GM12892 (cell line): Measurements from ENCODE around the gene RHOT1. TPM values are rescaled to one million over a fixed set of nuclear protein-coding genes. Genes with fewer than 3 reads are reported as not detected.
"Not testable (repeated sequence)": the region's sequence is repeated elsewhere in the genome, so short reads cannot be mapped to it uniquely, and the experiment has no call there.

Source experiments
- DNase-seq: peaks from one replicate; pipeline ENCODE4 v3.0.0; 2011; ENCODE audit not compliant: insufficient read length
- FAIRE-seq: peaks from 2 replicates; lab custom pipeline; 2011; peaks lifted over from hg19 to GRCh38; lab: Jason Lieb, UNC
- POLR2A ChIP-seq: IDR thresholded peaks from 2 replicates; pipeline ENCODE4 v1.6.1; 2011; ENCODE audit warnings: low read depth, low read length, control low read depth
- POLR2AphosphoS5 ChIP-seq: IDR thresholded peaks from 2 replicates; pipeline ENCODE4 v1.6.1; 2011; ENCODE audit warnings: low read depth, low read length, control low read depth
- TAF1 ChIP-seq: IDR thresholded peaks from 2 replicates; pipeline ENCODE4 v1.6.1; 2011; ENCODE audit warnings: low read depth, mild to moderate bottlenecking, control low read depth, low read length, borderline replicate concordance
- polyA plus RNA-seq: library from polyadenylated mRNA; unstranded; fragments of >200 nt; gene quantifications from one replicate; pipeline ENCODE4 v1.2.1, GENCODE V29; 2012; ENCODE audit warnings: missing spikeins, inconsistent platforms; ENCODE audit not compliant: missing spikeins

The RHOT1 gene
- 29.7 TPM for polyA plus RNA-seq

GRCh38 chr17:32142038-32142856 is at the start of gene RHOT1:
TSS of gene RHOT1 (plus strand) at chr17:32142502. CDS start at chr17:32142693, 191 bp downstream.
- DNase-seq (peak; percentile 60), FAIRE-seq (peak; percentile 83)
- TF ChIP-seq POLR2A (no peak), POLR2AphosphoS5 (no peak), TAF1 (no peak)

- FAIRE-seq (no peak), DNase-seq (no peak)
- TF ChIP-seq POLR2AphosphoS5 (no peak), POLR2A (no peak), TAF1 (no peak)
Observed at GRCh38 chr17:32099686-32100085, 42.6 kb upstream of the RHOT1 start.

- FAIRE-seq, DNase-seq: not testable (repeated sequence)
Observed at GRCh38 chr17:32100323-32100722, 42.0 kb upstream of the RHOT1 start.

- DNase-seq (no peak), FAIRE-seq (no peak)
Observed at GRCh38 chr17:32100971-32101631, 41.2 kb upstream of the RHOT1 start.

DNA sequence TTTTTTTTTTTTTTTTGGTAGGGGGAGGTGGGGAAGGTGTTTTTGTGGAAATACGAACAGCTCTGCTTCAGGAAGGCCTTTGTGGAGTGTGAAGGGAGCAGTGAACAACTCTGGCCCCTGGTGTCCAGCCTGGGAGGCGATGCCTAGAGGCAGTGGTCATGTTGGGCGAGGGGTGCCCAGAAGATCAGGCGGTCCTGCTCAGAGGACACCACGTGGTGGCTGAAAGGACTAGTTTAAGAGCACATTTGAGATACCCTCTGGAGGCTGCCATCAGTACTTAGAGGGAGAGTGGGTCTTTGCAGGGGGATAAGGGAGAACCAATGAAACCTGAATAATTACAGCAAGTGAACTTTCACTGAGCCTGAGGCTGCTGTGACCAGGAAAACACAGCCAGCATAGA is 40.1 kb upstream of the RHOT1 start:
- DNase-seq (no peak), FAIRE-seq (no peak)
- no peak for TF ChIP-seq POLR2AphosphoS5
- TF ChIP-seq POLR2A = no peak
- TF ChIP-seq TAF1 = no peak

More at GRCh38 chr17:32100971-32101631, 41.2 kb upstream of the RHOT1 start:
- TF ChIP-seq TAF1 (no peak), POLR2AphosphoS5 (no peak), POLR2A (no peak)

DNA sequence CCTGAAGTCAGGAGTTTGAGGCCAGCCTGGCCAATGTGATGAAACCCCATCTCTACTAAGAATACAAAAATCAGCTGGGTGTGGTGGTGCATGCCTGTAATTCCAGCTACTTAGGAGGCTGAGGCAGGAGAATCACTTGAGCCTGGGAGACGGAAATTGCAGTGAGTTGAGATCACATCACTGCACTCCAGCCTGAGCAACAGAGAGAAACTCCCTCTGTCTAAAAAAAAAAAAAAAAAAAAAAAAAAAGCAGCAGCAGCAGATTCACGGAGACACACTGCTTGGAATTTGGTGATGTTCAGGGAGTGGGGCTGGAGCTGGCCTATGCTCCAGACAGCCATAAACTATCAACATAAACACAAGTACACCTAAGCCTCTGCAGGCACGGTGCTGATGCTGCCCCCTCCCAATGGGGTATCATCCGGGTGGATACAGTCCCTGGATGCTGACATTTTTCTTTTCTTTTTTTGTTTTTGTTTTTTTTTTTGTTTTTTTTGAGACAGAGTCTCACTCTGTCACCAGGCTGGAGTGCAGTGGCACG is 39.6 kb upstream of the RHOT1 start:
- no peak for DNase-seq
- TF ChIP-seq TAF1 = no peak
- TF ChIP-seq POLR2A = no peak
- TF ChIP-seq POLR2AphosphoS5 = no peak
- FAIRE-seq = no peak

- no peak for TF ChIP-seq POLR2AphosphoS5
- TF ChIP-seq TAF1 = no peak
- TF ChIP-seq POLR2A = no peak
- FAIRE-seq = no peak
- DNase-seq = no peak
Observed at GRCh38 chr17:32103476-32104113, 38.7 kb upstream of the RHOT1 start.

- TF ChIP-seq POLR2A (no peak), POLR2AphosphoS5 (no peak), TAF1 (no peak)
- DNase-seq (no peak), FAIRE-seq (no peak)
Observed at GRCh38 chr17:32104158-32104557, 38.1 kb upstream of the RHOT1 start.

DNA sequence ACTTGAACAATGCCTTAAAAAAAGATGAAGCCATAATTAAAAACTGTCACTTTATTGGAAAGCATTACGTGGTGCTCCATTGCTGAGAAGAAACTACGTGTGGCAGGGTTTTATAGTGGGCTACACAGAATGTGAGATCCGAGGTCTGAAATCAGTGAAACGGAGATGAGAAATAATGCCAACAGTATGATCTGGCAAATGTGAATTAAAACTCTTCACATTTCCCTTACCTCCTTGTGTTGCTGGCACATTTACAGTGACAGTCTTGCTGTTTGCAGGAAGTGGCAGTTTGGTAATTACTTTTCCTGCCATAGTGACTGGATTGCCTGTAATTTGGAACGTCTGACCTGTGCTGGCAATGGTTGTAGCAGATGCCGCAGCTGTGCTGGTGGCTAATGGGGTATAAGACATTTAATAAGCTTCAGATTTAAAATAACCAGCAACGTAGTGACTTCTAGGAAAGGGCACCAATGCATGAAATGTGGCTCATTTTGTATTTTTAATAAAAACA is 35.8 kb upstream of the RHOT1 start:
- not testable (repeated sequence) for DNase-seq
- peak; percentile 72 for FAIRE-seq

DNA sequence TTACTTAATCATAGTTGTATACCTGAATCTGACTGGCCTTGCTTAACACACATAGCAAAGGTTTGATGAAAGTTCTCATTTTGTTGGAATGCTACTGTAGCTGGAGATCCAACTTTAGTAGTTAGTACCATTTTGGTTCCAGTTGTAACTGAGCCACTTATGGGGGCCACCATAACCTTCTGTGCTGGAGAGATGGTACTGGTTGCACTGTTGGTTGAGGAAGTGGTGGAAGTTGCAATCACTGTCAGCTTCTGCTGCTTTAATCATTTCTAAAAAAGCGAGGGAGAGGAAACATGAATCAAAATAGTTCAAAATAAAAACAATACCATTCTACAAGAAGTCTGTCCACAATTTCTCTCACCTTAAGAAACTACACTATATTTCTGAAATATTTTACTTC is 35.1 kb upstream of the RHOT1 start:
- DNase-seq, FAIRE-seq: not testable (repeated sequence)

DNA sequence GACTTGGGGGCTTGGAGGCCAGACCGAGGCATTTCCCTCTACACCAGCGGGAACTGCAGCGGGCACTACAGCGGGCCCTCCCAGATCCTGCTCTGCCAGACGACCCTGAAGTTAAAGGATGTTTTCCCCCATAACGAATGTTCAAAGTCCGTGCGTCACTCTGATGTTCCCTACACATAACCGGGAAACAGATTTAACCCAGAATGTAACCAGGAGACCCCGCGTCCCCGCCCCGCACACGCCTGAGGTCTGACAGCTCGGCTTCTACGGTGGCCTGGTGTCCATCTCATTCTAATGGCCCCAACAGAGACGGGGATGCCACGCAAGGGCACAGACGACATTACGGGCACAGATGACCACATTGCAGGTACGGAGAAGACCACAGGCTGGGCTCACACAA is 31.7 kb upstream of the RHOT1 start:
- TF ChIP-seq POLR2AphosphoS5 (no peak), POLR2A (no peak), TAF1 (no peak)
- DNase-seq (no peak), FAIRE-seq (no peak)

- DNase-seq (no peak), FAIRE-seq (no peak)
- TF ChIP-seq POLR2A = no peak
- TF ChIP-seq TAF1 = no peak
- no peak for TF ChIP-seq POLR2AphosphoS5
Observed at GRCh38 chr17:32111141-32111771, 31.0 kb upstream of the RHOT1 start.
